Measurements from ENCODE around the gene CECR2. TPM values are rescaled to one million over a fixed set of nuclear protein-coding genes. Genes with fewer than 3 reads are reported as not detected.

Gene CECR2
- total and polyA plus RNA-seq, 2 of the 8 experiments (the other 6 are each of a cell fraction or from before 2014, with no cell fraction given): 18.3 to 123 TPM

DNA sequence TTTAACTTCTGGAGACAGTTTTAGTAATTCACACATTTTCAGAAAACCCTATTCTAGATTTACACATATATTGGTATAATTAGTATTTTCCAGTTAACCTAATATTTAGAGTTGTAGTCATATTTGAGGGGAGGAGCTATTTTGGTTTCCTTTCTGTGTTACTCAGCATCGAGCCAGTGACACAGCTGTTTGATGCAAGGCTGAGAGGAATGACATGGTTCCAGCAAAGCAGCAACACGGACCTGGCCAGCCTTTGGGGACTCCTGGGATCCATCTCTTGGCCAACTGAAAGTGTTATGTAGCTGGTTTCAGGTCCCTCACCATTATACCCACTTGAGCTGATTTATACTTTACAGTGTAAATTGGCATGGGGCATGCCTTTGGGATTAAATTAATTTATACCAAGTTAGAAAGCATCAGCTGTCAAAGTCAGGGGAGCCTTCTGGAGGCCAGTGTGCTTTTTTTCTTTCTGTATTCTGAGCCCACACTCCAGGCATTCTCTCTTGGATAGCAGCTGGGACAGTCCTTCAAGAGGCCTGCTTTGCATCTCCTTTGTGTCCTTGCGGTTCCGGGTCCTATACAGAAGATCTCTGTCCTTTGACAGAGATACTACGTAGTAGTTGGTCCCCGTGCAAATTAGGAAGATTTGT lies 102.8 kb downstream of the CECR2 start:
- Histone ChIP-seq H2BK120ac (replicated peaks; ENCODE audit: low read depth, low read length) (no peak overlapping the region), H2BK15ac (ENCODE audit: low read length) (no peak overlapping the region), H3K18ac (ENCODE audit: extremely low read depth, low read length) (no peak overlapping the region), H4K91ac (replicated peaks; ENCODE audit: insufficient read length, low read length) (no peak overlapping the region), H3K4me1 (replicated peaks in 1 of 4; ENCODE audit: control insufficient read depth in 3 of 4, insufficient read depth in 4 of 4, low read length in 3 of 4) (peaks cover 4 to 24% (median 19%) of the 10 kb centered on the region in 4 experiments), H4K8ac (ENCODE audit: extremely low read depth, insufficient read depth, low read length) (no peak overlapping the region), H2BK20ac (ENCODE audit: low read length) (no peak overlapping the region), H3K9ac (replicated peaks in 1 of 4; ENCODE audit: extremely low read depth in 1 of 4, low read depth in 3 of 4, low read length in 3 of 4) (no peak overlapping the region), H3K4ac (replicated peaks; ENCODE audit: insufficient read length, low read depth, low read length) (no peak overlapping the region), H2AFZ (ENCODE audit: low read length) (no peak overlapping the region), H3K23me2 (ENCODE audit: low read depth, low read length) (no peaks in the 10 kb centered on the region), H3K4me2 (ENCODE audit: insufficient read depth in 1 of 2, low read depth in 2 of 2, low read length in 2 of 2) (no peak overlapping the region), H3K27ac (ENCODE audit: low read depth, low read length) (no peak overlapping the region), H2AK5ac (ENCODE audit: low read depth, low read length) (no peak overlapping the region), H2BK12ac (ENCODE audit: low read depth, low read length) (no peak overlapping the region), H3K27me3 (replicated peaks in 1 of 4; ENCODE audit: control insufficient read depth in 3 of 4, extremely low read depth in 1 of 4, insufficient read depth in 3 of 4, low read length in 3 of 4) (no peaks in the 10 kb centered on the region), H3K9me3 (ENCODE audit: insufficient read depth in 2 of 2, low read depth in 1 of 2, low read length in 1 of 2) (no peaks in the 10 kb centered on the region), H3K36me3 (ENCODE audit: control insufficient read depth in 2 of 4, insufficient read depth in 4 of 4, low read length in 3 of 4) (no peaks in the 10 kb centered on the region; a peak in 1 of 8 replicates), H3K79me2 (ENCODE audit: control insufficient read depth in 1 of 2, insufficient read depth in 2 of 2, low read length in 2 of 2) (peaks cover 37 to 99% of the 10 kb centered on the region in 2 experiments), H2BK5ac (ENCODE audit: low read depth, low read length) (no peak overlapping the region), H4K20me1 (replicated peaks in 1 of 2; ENCODE audit: control insufficient read depth in 1 of 2, insufficient read depth in 2 of 2, low read length in 2 of 2) (peaks cover 30 to 42% of the 10 kb centered on the region in 2 experiments), H3K79me1 (ENCODE audit: low read depth, low read length) (peaks cover 13% of the 10 kb centered on the region), H3K56ac (replicated peaks; ENCODE audit: insufficient read length, low read depth, low read length) (no peak overlapping the region), H3K23ac (ENCODE audit: insufficient read length) (no peak overlapping the region), H3K4me3 (ENCODE audit: extremely low read depth in 1 of 4, insufficient read depth in 2 of 4, low read depth in 3 of 4, low read length in 4 of 4) (no peak overlapping the region), H3K14ac (ENCODE audit: insufficient read length) (no peak overlapping the region), H4K5ac (ENCODE audit: insufficient read length, low read depth, low read length) (no peak overlapping the region)
- DNase-seq (ENCODE audit: low read depth in 1 of 2, low spot score in 2 of 2): no peak
- WGBS, 2 experiments (ENCODE audit: extremely low coverage in 1 of 2, insufficient coverage in 1 of 2, insufficient read length in 1 of 2, insufficient replicate concordance in 2 of 2, low coverage in 1 of 2, low lambda C conversion rate in 2 of 2, missing lambda C conversion rate in 1 of 2): 66% methylated on average over 6 of the region's 6 CpGs; no CpG with 5 or more reads in 1 of the 2 experiments
- ChIA-PET CTCF (ENCODE audit: partially characterized antibody) (no interaction called here), POLR2A (ENCODE audit: partially characterized antibody) (interaction anchor here (0.5 to 1.3 kb wide), 2 partner anchors 10 to 73 kb away, joined by 3 to 5 read pairs; no protein-coding TSS in a partner anchor)
- FAIRE-seq: no peak
- TF ChIP-seq EP300 (IDR thresholded peaks at IDR 0.05; ENCODE audit: borderline replicate concordance in 1 of 2, low read depth in 2 of 2, low read length in 2 of 2) (no peak), SIX5 (IDR thresholded peaks at IDR 0.05; ENCODE audit: low read depth, low read length) (no peak), PHF8 (conservative IDR thresholded peaks at IDR 0.05; ENCODE audit: low read depth, low read length) (no peak), HDAC6 (IDR thresholded peaks at IDR 0.05; ENCODE audit: low read depth, low read length) (no peak), TAF7 (optimal IDR thresholded peaks at IDR 0.05; ENCODE audit: borderline replicate concordance, low read depth, low read length) (no peak), SIN3A (conservative IDR thresholded peaks at IDR 0.05 in 1 of 2, IDR thresholded peaks at IDR 0.05 in 1 of 2; ENCODE audit: low read depth in 1 of 2, low read length in 2 of 2) (no peak), EGR1 (IDR thresholded peaks at IDR 0.05; ENCODE audit: borderline replicate concordance, low read depth, low read length) (no peak), CBX5 (IDR thresholded peaks at IDR 0.05; ENCODE audit: low read depth, low read length) (no peak), TBP (IDR thresholded peaks at IDR 0.05; ENCODE audit: low read depth, low read length) (no peak)
- TF ChIP-seq, protein P1, sequence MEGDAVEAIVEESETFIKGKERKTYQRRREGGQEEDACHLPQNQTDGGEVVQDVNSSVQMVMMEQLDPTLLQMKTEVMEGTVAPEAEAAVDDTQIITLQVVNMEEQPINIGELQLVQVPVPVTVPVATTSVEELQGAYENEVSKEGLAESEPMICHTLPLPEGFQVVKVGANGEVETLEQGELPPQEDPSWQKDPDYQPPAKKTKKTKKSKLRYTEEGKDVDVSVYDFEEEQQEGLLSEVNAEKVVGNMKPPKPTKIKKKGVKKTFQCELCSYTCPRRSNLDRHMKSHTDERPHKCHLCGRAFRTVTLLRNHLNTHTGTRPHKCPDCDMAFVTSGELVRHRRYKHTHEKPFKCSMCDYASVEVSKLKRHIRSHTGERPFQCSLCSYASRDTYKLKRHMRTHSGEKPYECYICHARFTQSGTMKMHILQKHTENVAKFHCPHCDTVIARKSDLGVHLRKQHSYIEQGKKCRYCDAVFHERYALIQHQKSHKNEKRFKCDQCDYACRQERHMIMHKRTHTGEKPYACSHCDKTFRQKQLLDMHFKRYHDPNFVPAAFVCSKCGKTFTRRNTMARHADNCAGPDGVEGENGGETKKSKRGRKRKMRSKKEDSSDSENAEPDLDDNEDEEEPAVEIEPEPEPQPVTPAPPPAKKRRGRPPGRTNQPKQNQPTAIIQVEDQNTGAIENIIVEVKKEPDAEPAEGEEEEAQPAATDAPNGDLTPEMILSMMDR (IDR thresholded peaks at IDR 0.05; ENCODE audit: control extremely low read depth in 1 of 3, insufficient read depth in 1 of 3, low read depth in 1 of 3, low read length in 3 of 3): no peak
